HG03039 (cell line): Measurements from ENCODE around the gene GAK.

Experiments
- ATAC-seq: cut with Tn5 transposase; IDR thresholded peaks from one replicate; pipeline ENCODE4 v1.9.1; 2021; ENCODE audit warnings: mild to moderate bottlenecking, moderate library complexity; ENCODE audit not compliant: unreplicated experiment

GAK gene

DNA sequence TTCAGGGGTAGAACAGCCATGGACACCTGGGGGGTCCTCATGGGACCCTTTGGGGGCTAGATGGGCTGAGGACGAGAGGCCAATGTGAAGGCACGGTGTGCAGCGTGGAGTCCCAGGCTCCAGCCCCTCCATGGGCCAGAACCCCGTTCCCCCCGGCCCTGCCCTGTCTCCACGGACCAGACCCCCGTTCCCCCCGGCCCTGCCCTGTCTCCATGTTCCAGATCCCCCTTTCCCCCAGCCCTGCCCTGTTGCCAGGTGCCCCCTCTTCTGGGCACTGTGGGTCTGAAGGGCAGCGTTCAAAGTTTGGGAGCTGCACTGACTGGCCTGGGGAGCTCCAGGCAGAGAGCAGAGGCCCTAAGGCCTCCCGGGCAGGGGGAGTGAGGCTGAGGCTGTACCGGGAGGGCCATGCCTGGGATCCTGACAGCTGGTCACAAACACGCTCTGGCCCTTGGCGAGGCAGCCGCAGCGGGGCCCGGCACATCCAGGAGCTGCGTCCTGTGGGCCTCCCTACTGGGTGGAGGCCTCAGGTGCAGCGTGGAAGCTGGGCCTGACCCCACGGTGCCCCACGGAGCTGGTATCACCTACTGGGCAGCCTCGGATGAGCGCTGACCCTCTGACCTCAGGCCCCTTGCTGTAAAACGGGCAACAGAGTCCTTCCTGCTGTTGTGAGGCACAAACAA is 32.4 kb upstream of the GAK start:
- ATAC-seq, result no peak

DNA sequence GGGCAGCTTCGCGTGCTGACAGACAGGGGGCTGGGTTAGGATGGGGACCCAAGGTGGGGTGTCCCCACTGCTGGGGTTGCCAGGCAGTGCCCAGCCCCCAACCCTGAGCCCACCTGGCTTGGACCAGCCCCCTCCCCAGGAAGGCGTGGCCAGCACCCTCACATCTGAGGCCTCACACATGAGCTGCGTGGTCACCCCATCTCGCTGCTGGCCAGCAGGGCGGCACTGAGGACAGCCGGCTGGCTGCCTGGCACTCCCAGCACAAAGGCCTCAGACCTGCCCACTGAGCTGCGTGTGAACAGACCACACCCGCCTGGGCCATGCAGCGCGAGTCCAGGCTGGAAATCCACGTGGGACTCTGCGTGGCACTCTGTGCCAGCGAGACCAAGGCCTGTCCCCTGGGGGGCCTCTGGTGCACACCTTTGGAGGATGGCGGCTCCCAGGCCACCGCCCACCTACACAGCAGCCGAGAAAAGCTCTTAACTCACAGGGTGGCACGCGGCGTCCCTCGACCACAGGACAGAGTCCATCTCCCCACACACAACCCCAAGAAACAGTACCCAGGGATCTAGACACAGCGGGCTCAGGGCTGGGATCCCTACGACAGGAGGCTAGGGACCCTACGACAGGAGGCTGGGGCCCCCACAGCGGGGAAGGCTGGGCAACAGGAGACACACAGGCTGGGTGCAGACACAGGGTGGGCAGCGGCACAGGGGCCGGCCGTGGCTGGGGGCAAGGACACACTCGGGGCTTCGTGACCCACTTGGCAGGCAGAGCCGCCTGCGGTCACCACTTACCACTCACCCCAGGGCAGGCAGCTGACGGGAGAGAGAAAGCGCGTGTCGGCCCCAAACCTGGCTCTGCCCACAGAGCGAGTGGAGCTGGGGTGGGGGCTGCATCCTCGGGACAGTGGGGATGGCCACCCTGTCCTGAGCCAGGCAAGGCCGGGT is 31.4 kb upstream of the GAK start:
- ATAC-seq, result no peak

DNA sequence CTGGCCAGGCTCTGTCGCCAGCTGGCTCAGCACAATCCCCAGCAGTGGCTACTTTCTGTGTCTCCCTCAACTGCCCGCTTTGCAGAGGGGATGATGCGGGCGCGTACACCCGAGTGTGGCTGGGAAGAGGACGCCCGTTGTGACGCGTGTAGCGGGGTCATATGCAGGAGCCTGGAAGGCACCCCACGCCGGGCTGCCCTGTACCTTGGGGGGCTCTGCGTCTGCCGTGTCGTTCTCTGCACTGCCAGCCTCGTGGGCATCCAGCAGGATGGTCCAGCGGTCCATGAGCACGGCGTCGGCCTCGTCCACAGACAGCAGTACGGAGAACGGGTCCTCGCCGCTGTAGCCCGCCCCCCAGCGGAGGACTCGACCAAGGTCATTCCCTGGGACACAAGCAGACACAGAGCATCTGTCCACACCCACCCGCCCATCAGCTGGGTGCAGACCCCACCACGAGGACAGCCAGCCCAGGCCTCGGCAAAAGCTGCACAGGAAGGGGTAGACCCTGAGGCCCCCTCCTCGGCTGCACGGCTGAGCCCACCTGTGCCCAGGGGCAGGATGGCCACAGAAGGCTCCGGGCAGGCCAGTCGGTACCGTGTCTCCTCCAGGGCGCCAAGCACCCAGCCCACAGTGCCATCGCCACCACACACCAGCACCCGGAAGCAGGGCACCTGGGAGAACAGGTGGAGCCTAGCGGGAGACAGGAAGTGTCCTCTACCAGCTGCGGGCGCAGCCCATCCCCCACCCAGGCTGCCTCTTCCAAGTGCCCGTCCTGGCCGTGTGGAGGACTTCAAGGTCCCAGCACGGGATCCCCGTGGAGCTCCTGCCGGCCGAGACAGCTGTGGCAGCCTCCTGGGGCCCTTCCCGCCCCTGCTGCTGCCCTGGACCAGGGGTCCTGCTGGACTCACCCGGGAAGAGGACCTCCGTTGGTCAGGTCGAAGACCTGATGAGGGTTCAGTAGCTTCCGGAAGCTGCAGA is 30.4 kb upstream of the GAK start:
- no peak for ATAC-seq

DNA sequence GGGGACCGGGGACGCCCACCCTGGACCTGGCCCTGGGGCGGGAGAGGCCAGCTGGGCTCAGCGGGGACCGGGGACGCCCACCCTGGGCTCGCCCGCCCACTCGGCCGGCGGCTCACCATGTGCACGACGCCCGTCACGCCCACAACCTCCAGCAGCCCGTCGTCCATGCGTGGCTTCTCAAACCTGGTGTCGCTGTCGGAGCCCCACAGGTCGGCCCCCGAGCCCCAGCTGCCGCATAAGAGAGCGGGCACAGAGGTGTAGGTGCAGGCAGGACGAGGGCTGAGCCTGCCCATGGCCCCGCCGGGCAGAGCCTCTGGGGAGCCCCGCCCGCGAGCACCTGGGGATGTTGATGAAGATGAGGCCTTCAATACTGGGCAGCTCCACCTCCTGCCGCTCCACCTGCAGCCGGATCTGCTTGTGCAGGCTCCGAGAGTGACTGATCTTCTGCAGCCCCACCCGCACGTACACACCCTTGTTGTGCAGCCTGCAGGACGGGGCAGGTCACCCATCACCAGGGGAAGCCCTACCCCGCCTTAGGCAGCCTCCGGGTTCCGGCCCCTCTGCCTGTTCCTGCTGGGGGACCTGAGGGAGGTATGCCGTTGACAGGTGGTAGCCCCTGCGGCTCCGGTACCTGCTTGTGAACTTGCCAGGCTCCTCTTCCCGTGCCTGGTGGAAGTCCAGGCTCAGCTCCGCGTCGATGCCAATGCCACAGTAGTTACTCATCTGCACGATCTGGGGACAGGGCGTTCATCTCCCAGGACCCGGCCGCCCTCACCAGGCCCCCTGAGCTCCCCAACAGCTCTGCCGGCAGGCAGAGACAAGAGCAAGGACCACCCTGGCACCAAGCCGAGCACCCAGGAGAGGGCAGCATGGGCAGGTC is 29.5 kb upstream of the GAK start:
- ATAC-seq, result no peak

DNA sequence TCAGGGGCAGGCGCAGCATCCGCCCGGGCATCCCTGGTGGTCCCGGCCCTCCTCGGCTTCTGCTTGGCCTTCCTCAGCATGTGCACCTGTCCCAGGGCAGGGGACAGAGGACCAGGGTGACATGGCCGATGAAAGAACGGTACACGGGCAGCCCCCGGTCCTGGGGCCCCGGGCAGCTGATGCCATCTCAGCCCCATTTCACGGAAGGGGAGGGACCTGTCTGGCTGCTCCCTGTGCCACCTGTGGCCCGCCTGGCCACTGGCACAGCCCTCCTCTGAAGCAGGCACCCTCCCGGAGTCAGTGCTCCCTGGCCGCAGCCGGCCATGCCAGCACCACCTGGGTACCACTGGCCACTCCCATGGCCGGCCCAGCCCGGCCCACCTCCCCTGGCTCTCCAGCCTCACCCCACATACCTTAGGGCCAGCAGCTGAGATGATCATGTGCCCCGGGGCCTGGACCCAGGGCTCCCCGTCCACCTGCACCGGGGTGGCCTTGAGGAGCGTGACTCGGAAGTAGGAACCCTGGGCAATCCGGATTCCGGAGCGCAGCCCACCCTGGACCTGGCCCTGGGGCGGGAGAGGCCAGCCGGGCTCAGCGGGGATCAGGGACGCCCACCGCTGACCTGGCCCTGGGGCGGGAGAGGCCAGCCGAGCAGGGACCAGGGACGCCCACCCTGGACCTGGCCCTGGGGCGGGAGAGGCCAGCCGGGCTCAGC is 28.7 kb upstream of the GAK start:
- no peak for ATAC-seq

DNA sequence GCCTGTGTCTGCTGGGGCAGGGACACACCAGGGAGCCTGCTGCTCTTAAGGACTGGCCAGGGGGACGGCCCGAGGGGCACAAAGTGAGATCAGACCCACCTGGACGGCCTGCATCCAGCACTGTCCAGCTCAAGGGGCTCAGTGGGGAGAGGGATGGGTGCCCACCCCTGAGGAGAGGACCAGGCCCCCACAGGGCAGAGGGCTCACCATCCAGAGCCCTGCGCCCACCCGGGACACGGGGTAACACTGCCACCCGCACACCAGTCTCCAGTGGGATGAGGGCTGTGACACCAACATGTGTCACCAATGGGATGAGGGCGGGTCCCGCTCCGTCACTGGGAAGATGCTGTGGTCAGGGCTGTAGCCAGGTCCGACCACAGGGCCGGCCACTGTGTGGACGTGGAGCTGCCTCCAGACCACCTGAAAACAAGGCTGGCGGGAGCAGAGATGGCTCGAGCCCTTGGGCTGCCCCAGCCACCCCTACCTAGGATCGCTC is 28.1 kb upstream of the GAK start:
- no peak for ATAC-seq

DNA sequence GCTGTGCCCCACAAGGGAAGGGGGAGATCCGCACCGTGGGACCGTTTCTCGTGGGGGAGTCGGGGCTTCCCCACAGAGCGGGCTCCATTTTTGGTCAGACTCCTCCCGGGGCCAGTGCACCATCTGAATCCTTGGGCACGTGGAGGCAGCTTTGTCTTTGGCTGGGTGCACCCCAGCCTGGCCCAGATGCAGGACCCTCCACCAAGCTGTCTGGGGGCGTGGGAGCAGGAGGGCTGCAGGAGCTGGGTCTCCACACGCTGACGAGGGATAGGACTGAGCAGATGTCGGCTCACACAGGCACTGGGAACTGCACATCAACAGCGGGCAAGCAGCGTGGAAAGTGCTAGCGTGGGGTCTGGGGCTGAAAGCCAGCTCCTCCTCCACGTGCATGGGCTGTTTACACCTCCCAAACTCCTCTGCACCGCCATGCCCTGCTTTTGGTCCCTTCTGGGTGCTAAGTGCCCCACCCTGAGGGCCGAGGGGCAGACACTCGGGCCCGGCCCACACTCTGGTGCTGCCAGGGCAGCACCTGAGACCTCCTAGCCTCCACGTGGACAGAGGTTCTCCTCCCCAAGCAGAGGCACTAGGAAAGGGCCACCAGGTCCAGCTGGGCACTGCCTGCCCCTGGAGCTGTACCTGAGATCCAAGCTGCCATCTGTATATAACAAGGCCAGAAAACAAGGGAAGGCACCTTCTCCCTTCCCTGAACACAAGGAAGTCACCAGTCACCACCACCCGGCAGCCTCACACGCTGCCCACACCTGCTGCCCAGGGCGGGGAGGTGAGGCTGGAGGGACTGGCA is 27.4 kb upstream of the GAK start:
- ATAC-seq, result no peak

DNA sequence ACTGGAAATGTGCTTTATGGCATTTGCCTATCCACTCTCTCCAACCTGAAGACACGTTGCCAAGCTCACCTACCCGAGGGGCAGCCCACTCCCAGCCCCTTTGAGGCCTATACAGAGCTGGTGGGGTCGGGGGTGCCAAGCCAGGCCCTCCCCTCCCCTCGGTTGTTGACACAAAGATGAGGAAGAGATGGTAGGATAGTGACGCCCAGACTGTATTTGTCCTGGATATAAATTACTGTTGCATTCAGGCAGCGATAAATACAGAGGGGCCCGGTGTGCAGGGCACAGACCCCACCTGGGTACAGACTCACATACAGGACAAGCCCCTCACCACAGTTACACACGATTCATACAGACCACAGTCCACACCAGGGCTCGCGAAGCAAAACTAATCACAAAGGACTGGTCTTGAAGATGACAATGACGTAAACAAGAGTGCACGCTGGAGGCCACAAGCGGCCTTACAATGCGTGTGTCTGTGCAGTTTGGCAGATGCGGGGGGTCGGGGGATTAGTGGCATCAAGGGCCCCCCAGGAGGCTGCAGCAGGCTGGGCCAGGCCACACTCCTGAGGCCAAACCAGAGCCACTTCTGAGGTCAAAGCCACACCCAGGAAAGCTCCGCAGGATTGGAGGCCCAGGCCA is 26.7 kb upstream of the GAK start:
- no peak for ATAC-seq

DNA sequence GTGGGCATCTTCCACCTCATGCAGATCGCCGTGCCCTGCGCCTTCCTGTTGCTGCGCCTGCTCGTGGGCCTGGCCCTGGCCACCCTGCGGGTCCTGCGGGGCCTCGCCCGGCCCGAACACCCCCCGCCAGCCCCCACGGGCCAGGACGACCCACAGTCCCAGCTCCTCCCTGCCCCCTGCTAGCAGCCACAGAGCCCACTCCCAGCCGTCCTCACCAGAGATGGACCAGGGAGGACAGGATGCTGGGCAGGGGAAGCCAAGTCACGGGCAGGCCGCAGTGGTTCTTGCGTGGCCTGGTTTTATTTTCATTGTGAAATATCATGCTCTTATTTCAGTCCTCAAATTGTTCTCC is 26.2 kb upstream of the GAK start:
- ATAC-seq, result no peak

DNA sequence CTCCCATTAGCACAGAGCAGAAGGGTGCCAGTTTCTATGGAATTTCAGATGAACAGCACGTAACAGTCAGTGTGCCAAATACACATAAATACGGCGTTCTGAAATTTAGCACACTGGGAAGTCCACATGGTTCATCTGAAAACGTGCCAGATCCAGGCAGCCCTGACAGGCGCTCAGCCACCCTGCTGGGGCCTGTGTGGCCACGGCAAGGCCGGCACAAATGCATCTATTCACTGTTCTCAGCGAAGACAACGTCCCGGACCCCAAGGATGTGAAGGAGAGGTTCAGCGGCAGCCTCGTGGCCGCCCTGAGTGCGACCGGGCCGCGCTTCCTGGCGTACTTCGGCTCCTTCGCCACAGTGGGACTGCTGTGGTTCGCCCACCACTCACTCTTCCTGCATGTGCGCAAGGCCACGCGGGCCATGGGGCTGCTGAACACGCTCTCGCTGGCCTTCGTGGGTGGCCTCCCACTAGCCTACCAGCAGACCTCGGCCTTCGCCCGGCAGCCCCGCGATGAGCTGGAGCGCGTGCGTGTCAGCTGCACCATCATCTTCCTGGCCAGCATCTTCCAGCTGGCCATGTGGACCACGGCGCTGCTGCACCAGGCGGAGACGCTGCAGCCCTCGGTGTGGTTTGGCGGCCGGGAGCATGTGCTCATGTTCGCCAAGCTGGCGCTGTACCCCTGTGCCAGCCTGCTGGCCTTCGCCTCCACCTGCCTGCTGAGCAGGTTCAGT is 25.6 kb upstream of the GAK start:
- ATAC-seq, result no peak

DNA sequence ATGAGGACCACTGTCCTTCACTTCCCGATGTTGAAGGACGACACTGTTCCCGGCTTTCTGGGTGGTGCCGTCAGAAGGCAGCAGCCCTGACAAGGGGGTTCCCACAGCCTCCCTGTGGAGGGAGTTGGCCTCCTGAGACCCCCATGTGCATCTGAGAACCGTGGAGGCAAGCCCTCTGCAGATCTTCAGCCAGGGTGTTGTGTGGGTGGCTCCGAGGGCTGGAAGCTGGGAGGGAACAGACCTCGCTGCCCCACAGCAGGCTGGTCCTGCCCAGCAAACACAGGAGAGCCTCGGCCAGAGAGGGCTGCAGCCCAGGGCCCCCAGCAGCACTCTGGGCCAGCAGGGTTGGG is 25.1 kb upstream of the GAK start:
- no peak for ATAC-seq

DNA sequence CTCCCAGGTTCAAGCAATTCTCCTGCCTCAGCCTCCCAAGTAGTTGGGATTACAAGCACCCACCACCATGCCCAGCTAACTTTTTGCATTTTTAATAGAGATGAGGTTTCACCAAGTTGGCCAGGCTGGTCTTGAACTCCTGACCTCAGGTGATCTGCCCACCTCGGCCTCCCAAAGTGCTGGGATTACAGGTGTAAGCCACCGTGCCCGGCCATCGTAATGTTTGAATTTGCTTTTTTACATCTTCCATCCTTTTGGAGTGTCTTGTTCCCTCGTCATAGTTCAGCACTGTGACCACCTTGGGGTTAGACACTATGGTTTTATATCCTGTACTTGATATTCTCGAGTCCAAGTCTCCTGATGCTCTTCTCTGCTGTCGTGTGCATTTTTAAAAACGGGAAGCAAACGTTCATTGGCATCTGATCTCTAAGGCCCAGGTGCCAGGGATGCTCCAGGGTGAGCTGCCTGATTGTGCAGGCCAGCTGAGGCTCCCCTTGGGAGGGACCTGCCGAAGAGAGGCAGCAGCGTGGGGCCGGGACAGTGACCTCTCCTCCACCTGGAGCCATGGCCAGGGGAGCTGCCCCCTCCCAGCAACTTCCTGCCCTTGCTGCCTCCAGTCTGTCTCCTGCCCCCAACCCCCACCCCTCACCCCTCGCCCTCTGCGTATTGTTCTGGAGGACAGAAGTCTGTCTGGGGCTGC is 24.6 kb upstream of the GAK start:
- ATAC-seq, result no peak

DNA sequence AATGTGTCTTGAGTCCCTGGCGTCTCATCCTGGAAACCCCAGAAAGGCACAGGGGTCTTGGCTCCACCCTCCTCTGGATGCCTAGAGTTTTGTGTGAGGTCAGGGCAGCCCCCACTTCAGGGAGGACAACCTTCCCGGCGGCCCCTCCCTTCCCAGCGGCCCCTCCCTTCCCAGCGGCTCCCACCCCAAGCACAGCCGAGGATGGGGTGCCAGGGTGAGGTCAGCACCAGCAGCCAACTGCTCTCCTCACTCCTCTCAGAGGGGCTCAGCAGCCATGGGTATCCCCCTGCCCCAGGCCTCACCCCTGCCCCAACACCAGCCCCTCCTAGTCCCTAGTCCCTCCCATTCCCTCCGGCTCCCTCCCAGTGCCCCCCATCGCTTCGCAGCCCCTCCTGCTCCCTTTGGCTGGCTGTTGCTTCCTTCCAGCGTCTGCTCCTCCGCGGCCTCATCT is 23.8 kb upstream of the GAK start:
- ATAC-seq, result no peak

DNA sequence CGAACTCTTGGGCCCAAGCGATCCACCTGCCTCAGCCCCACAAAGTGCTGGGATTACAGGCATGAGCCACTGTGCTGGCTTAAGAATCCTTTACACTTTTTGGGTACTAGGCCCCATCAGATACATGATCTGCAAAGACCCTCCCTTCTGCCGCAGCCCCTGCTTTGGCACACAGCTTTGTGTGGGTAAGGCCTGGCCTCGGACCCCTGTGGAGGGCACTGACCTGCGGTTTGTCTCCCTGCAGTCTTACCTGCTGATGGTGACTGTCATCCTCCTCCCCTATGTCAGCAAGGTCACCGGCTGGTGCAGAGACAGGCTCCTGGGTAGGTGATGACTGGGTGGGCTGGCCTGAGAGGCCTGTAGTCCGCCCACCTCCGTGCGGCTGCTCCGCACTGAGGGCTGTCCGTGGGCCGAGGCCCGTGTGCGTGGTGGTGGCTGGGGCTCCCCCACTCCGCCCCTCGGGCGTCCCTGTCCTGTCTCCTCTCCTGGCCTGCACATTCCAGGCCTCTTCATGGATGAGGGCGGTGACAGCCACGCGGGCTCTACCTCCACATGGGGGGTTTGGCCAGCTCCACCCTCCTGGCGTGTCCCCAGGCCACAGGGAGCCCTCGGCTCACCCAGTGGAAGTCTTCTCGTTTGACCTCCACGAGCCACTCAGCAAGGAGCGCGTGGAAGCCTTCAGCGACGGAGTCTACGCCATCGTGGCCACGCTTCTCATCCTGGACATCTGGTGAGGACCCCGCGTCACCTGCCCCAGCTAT is 23.2 kb upstream of the GAK start:
- no peak for ATAC-seq

DNA sequence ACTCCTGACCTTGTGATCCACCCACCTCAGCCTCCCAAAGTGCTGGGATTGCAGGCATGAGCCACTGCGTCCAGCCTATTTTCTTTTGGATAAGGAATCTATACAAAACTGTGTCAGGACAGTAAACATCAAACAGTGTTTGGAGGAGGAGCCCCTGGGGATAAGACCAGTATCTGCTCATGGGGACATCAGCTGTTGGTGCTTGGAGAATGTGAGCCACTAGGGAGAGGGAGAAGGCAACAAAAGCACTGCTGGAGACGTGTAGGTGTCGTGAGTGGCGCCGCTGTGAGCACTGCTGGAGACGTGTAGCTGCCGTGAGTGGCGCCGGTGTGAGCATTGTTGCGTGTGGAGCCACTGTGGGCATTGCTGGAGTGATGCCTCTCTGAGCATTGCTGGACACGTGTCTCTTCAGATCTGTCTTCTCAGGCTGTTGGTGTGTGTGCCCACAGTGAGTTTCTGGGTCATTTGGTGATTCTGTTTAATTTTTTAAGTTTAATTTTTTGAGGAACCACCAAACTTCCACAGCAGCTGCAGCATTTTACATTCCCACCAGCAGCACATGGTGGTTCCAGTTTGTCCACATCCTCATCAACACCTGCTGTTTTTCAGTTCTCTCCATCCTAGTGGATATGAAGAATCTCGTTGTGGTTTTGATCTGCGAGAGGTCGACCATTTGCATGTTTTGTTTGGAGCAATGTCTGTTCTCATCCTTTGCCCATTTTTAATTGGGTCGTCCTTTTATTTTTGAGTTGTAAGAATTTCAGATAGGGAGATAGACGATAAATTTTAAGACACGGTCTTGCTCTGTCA is 22.3 kb upstream of the GAK start:
- ATAC-seq, result no peak
